BE2C (cell line): ENCODE data around the gene VMP1.

Experiments
- DNase-seq: peaks from one replicate; pipeline ENCODE4 v3.0.0-alpha.2; 2020
- H3K27me3 ChIP-seq: fragments of 250-450 bp; sonication (Bioruptor Pico); 2 replicates; pipeline ENCODE4 v1.5.1; 2020; ENCODE audit warnings: mild to moderate bottlenecking
- H3K36me3 ChIP-seq: fragments of 250-450 bp; sonication (Bioruptor Pico); 2 replicates; pipeline ENCODE4 v1.5.1; 2020; ENCODE audit warnings: mild to moderate bottlenecking
- H3K4me1 ChIP-seq: fragments of 250-450 bp; sonication (Bioruptor Pico); 2 replicates; pipeline ENCODE4 v1.5.1; 2020
- H3K4me3 ChIP-seq: 2 replicates; pipeline ENCODE4 v1.5.1; 2011; ENCODE audit warnings: low read depth, low read length
- H3K9me3 ChIP-seq: fragments of 250-450 bp; sonication (Bioruptor Pico); 2 replicates; pipeline ENCODE4 v1.5.1; 2020
- CTCF ChIP-seq: IDR thresholded peaks from 2 replicates; pipeline ENCODE4 v1.5.1; 2012; ENCODE audit warnings: mild to moderate bottlenecking, low read depth, low read length

VMP1 gene

DNA sequence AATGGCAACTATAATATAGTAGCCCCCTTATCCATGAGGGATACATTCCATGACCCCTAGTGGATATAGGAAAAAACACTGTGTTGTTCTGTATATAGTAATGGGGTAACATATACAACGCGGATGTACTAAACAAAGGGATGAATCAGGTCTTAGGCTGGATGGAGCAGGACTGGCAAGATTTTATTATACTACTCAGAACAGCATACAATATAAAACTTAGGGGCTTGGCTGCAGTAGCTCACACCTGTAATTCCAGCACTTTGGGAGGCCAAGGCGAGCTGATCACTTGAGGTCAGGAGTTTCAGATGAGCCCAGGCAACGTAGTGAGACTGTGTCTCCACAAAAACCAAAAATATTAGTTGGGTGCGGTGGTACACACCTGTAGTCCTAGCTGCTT lies 26.8 kb downstream of the VMP1 start:
- DNase-seq = no peak
- Histone ChIP-seq H3K36me3 (peaks cover 10% of the 10 kb centered on the region), H3K4me3 (no peak overlapping the region), H3K27me3 (no peaks in the 10 kb centered on the region), H3K9me3 (no peaks in the 10 kb centered on the region), H3K4me1 (no peaks in the 10 kb centered on the region)
- no peak for TF ChIP-seq CTCF

- Histone ChIP-seq H3K27me3 (no peaks in the 10 kb centered on the region), H3K9me3 (no peaks in the 10 kb centered on the region), H3K4me3 (no peak overlapping the region), H3K4me1 (no peaks in the 10 kb centered on the region), H3K36me3 (peaks cover 10% of the 10 kb centered on the region)
- TF ChIP-seq CTCF = no peak
- DNase-seq = no peak
Measured at GRCh38 chr17:59737324-59737723, 29.9 kb downstream of the VMP1 start.

DNA sequence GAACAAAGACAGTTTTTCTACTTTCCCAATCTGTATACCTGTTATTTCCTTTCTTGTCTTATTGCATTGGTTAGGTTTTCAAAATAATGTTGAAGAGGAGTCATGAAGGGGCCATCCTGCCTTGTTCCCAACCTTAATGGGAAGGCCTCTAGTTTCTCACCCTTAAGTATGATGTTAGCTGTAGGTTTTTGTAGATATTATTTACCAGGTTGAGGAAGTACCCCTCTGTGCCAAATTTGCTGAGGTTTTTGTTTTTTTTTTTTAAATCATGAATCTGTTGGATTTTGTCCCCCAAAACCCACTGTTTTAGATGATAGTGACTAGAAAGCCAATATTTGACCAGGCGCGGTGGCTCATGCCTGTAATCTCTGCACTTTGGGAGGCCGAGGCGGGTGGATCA lies 36.4 kb downstream of the VMP1 start:
- DNase-seq = no peak
- Histone ChIP-seq H3K9me3 (no peaks in the 10 kb centered on the region), H3K36me3 (peaks cover 5% of the 10 kb centered on the region), H3K27me3 (no peaks in the 10 kb centered on the region), H3K4me1 (no peaks in the 10 kb centered on the region), H3K4me3 (no peak overlapping the region)
- no peak for TF ChIP-seq CTCF

DNA sequence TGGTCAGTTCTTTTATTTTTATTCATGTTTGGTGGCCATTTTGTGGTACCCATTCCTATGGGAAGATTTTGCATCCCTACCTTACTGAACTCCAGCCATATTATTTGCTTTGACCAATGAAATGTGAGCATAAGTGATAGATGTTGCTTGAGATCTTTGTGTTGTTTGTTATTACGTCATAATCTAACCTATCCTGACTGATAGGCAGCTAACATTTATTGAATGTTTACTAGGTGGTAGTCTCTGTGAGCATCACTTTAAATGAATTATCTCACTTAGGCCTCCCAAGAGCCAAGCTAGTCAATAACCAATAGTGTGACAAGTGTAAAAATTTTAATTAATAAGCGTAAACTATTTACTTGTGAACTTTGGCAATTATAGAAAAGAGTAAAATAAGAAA lies 37.6 kb downstream of the VMP1 start:
- Histone ChIP-seq H3K4me3 (no peak overlapping the region), H3K4me1 (no peaks in the 10 kb centered on the region), H3K9me3 (no peaks in the 10 kb centered on the region), H3K27me3 (no peaks in the 10 kb centered on the region), H3K36me3 (peaks cover 5% of the 10 kb centered on the region)
- DNase-seq = no peak
- no peak for TF ChIP-seq CTCF

DNA sequence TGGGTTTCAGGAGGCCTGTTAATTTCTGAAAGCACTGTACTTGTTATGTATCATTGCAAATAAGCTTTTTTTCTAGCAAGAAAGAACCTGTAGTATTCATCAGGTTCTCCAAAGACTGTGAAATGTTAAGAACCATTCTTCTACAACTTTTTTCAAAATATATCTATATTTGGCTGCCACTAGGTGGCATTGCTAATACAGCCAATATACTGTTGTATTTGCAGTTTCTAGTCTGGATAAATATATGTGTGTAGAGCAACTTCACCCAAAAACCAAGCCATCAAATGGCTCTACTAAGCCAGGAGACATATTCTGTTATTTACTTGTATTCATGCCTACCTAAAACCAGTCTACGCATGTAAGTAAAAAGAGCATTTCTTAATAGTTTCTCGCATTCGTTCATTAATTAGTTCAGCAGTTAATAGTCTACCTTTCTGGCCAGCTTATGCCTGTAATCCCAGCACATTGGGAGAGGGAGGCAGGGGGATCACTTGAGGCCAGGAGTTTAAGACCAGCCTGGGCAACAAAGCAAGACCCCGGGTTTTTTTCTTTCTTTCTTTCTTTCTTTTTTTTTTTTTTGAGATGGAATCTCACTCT lies 39.5 kb downstream of the VMP1 start:
- peaks cover 5% of the 10 kb centered on the region for H3K36me3 ChIP-seq
- no peaks in the 10 kb centered on the region for H3K4me1 ChIP-seq
- TF ChIP-seq CTCF = peak; percentile 65
- H3K4me3 ChIP-seq = no peak overlapping the region
- no peak for DNase-seq
- H3K27me3 ChIP-seq = no peaks in the 10 kb centered on the region
- H3K9me3 ChIP-seq = no peaks in the 10 kb centered on the region

DNA sequence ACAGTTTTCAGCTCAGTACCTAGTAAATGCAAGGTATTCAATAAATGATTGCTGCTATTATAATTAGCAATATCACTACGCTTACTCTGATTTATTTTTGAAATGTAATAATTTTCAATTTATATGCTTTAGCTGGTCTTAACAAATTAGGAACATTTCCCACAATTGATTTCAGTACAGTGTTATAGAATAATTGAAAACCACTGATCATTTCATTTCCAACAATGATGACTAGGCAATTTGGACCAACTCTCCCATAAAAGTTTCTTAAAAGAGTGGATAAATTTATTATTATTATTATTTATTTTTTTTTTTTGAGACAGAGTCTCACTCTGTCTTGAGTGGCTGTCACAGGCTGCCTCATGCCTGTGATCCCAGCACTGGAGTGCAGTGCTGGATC lies 41.1 kb downstream of the VMP1 start:
- DNase-seq = no peak

More for the DNA sequence above, 41.1 kb downstream of the VMP1 start:
- Histone ChIP-seq H3K4me1 (no peaks in the 10 kb centered on the region), H3K4me3 (no peak overlapping the region), H3K9me3 (no peaks in the 10 kb centered on the region), H3K27me3 (no peaks in the 10 kb centered on the region), H3K36me3 (no peaks in the 10 kb centered on the region; the same call in none of the 2 replicates)
- TF ChIP-seq CTCF = no peak
